GM19467 (cell line): ENCODE results near the gene ASMTL.

Experiments used
- ATAC-seq: cut with Tn5 transposase; IDR thresholded peaks from one replicate; pipeline ENCODE4 v1.9.1; 2021; ENCODE audit warnings: mild to moderate bottlenecking, moderate library complexity; ENCODE audit not compliant: unreplicated experiment

The ASMTL gene

DNA sequence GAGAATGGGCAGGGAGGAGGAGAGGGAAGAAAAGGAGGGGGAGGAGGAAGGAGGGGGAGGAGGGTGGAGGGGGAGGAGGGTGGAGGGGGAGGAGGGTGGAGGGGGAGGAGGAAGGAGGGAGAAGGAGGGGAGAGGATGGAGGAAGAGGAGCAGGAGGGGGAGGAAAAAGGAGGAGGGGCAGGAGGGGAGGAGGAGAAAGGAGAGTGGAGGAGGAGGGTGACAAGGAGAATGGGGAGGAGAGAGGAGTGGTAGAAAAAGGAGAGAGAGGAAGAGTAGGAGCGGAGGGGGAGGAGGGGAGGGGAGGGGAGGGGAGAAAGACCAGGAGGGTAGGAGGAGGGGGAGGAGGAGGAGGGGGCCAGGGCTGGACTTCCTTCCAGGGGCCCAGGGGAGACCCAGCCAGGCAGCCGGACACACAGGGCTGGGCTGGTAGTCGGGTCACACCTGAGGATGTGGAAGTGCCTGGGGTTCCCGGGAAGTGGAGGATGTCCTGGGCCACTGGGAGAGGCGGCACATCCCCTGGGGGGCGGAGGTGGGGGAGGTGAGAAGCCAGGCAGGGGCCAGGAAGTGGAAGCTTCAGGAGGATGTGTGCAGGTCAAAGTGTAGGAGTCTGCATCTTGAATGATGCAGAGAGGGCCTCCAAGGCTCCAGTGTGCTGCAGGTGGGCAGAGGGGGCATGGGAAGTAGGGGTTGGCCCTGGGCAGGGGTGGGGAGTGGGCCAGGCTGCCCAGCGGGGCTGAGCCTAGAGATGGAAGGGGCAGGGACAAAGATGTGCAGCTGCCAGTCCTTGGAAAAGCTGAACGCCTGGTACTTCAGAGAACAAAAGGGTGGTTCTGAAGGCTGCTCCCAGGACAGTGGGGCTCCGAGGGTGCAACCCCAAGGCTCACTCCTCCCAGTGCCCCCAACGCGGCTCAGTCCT is 97.3 kb downstream of the ASMTL start:
- ATAC-seq = no peak

DNA sequence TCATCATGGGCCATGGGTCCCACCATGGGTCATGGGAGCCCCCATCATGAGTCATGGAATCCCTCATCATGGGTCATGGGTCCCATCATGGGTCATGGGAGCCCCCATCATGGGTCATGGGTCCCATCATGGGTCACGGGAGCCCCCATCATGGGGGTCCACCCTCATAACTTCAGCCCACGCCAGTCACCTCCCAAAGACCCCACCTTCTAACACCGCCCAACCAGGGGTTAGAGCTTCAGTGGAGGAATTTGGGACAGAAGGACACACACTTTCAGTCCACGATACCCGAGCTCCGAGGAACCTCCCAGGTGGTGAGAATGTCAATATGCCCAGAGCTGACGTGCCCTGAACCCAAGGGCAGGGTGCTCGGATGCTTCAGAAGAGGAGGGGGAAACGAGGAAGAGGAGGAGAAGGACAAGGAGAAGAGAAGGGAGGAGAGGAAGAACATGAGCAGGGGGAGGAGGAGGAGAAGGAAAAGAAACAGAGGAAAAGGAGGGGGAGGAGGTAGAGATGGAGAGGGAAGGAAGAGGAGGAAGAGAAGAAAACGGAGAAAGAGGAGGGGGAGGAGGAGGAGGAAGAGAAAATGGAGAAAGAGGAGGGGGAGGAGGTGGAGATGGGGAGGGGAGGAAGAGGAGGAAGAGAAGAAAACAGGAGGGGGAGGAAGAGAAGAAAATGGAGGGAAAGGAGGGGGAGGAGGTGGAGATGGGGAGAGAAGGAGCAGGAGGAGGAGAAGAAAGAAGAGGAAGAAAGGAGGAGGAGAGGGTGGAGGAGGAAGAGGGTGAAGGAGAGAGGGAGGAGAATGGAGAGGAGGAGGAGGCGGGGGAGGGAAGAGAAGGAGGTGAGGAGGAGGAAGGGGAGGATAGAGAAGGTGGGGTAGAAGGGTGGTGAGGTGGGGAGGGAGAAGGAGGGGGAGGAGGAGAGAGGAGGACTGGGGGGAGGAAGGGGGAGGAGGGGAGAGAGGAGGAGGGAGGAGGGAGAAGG is 98.4 kb downstream of the ASMTL start:
- ATAC-seq = no peak
